ENCODE measurements around the gene NUDT17.
"Not testable (repeated sequence)": the region's sequence is repeated elsewhere in the genome, so short reads cannot be mapped to it uniquely, and the experiment has no call there.

The NUDT17 gene, protein sequence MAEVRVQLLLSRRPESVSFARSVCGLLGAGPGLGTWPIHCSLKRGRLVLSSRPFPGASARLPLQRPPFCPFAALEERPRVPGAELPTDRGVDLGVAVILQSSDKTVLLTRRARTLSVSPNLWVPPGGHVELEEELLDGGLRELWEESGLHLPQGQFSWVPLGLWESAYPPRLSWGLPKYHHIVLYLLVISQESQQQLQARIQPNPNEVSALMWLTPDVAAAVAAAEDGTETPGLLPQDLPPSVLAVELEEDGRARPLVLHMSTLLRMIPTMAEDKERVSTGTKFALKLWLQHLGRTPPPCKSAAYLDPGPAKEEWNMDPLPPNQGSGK

DNA sequence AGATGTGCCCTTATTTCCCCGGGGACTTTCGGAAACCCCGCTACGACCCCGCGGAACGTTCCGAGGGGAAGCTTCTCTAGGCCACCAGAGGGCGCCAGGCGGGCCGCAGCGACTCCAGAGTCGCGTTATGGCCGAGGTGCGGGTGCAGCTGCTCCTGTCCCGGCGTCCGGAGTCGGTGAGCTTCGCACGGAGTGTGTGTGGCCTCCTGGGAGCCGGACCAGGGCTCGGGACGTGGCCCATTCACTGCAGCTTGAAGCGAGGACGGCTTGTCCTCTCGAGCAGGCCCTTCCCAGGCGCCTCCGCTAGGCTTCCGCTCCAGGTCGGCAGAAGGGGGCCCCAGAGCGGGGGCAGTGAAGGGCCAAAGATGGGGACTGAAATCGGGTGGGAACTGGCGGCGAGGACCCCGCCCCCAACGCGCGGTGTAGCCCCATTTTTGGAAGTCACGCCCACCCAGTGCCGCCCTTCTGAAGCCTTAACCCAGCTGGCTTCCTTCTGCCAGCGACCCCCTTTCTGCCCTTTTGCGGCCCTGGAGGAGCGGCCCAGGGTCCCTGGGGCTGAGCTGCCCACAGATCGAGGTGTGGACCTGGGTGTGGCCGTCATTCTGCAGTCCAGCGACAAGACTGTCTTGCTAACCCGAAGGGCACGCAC is at the start of gene NUDT17:
NUDT17 (plus strand) TSS at position 117 of the 648 bp plus-strand sequence; CDS start at position 128, 11 bp downstream.
- peak; percentile 71 to 76 for DNase-seq

DNA sequence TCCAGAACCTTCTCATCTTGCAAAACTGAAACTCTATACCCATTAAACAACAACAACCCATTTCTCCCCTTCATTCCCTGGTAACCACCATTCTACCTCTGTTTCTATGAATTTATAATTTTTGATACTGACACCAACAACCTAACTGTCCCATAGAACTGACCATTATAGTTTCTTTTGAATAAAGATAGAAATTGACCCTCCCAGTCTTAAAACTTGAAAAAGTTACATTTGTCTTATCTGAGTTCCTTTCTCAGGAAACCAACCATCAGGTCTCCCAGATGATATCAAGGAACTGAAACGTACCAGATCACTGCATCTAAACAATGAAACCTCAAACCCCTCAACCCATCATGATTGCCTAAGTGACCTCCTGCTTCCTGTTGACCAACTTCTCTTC is 48.7 kb upstream of the NUDT17 start:
- no peak for DNase-seq

DNA sequence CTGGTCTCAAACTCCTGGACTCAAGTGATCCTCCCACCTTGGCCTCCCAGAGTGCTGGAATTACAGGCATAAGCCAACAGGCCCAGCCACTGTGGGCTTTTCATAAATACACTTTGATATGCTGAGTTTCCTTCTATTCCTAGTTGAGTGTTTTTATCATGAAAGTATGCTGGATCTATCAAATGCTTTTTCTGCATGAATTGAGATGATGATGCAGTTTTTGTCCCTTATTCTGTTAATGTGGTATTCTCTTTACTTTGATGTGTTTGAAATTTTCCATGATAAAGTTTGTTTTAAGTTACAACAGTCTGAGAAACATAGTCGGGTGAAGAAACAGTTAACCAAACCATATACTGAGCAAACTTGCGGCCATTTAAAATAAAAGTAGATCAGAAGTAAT is 45.6 kb upstream of the NUDT17 start:
- no peak for DNase-seq

DNA sequence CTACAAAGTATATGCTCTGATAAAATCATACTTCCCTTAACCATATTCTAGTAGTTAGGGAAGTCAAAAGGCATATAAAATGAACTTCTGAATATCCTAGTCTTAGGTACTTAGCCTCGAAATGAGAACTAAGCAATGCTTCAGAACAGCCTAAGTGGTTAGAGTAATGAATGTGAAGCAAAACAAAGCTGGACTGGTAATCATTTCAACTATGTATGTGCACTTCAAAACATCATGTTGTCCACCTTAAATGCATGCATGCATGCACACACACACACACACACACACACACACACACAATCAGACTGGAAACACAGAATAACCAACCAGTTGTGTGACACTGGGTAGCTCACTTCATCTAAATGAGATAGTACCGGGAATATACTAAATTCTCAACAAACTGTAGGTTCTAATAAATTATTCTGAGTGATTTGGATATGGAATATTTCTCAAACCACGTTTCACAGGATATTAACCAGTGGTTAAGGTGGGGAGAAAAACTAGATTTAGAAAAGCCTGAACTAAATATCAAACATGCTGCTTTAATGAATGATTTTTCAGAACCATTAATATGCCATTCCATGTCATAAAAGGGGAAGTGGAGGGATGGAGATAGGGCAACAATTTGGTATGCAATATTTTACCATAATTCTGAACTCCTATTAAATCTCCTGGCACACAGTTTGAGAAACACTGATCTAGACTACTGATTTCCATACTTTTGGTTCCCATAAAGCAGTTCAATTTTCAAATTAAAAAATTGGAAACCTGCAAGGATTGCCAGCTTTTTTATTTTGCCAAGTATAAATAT is 41.0 kb upstream of the NUDT17 start:
- no peak for DNase-seq

DNA sequence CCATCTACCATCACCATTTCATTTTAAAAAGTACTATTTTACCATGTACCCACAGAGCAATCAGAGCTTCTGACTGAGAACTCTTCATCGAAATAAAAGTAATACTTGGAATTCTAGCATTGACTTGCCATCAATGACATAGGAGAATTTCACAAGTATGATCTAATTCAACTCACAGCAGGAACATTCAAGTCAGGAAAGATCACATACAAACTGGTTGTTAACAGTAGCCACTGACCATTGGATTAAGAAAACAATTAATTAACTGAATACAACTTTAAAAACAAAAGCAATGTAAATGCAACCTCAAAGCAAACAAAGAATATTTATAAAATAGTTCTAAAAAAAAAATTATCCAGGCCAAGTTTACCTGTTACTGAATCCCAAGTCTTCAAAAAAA is 40.4 kb upstream of the NUDT17 start:
- DNase-seq = no peak

DNA sequence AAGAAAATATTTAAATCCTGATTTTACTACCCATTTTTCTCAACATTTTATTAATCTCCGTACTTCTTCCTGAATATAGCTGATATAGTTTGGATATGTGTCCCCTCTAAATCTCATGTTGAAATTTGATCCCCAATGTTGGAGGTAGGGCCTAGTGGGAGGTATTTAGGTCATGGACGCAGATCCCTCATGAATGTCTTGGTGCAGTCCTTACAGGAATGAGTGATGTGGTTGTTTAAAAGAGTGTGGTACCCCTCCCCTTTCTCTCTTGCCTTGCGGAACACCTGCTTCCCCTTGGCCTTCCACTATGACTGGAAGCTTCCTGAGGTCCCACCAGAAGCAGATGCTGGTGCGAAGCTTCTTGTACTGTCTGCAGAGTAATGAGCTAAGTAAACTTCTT is 39.0 kb upstream of the NUDT17 start:
- no peak for DNase-seq

DNA sequence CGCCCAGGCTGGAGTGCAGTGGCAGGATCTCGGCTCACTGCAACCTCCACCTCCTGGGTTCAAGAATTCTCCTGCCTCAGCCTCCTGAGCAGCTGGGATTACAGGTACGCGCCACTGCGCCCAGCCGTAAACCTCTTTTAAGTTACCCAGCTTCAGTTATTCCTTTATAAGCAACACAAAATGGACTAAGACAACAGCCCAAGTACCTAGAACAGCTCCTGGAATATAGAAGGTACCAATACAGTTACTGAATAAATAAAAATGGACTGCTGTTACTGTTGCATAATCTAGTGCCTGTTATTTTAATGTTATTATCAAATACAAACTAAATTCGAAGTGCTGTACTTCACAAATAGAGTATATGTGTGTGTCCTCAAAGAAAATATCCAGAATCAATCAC is 38.6 kb upstream of the NUDT17 start:
- DNase-seq = no peak

DNA sequence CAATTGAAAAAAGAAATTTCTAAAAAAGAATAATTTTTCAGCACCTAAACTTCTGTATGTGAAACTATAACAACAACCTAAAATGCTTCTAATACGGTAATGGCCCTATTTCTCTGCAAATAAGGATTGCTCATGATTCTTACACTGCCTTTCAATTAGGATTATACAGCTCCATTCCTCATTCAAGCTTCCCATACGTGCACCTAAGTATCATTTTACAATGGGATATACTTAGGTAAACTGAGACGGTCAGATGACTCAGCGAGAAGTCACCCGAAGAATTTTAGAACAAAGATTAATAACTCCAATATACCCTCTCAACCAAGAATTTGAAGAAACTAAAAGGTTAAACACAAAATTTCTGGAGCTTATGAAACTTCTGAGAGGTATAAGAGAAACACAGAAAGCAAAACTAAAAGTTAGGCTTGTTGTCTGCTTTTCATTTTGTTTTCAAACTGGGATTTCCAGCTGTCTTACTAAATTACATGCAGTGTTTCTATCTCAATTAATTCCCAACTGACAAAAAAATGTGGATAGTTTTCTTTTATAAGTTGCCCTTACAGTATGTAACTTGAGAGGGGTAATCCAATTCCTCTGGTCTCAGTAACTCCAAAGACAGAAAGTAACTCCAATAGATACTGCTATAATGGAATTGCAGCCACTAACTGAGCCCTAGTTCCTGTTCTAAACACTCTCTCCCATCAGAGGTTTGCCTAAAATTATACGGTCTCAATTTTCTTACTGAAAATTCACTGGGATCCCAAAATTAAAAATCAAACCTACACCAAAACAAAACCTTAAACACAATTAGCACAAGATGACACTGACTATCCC is 32.2 kb upstream of the NUDT17 start:
- not testable (repeated sequence) for DNase-seq

DNA sequence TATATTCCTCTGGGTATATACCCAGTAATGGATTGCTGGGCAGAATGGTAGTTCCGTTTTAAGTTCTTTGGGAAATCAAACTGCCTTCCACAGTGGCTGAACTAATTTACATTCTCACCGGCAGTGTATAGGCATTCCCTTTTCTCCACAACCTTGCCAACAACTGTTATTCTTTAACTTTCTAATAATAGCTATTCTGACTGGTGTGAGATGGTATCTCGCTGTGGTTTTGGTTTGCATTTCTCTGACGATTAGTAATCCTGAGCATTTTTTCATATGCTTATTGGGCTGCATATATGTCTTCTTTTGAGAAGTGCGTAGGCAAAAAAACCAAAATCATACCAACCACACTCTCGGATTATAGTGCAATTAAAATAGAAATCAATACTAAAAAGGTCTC is 27.3 kb upstream of the NUDT17 start:
- peak in 1 of 2 donors; percentile 15 for DNase-seq

DNA sequence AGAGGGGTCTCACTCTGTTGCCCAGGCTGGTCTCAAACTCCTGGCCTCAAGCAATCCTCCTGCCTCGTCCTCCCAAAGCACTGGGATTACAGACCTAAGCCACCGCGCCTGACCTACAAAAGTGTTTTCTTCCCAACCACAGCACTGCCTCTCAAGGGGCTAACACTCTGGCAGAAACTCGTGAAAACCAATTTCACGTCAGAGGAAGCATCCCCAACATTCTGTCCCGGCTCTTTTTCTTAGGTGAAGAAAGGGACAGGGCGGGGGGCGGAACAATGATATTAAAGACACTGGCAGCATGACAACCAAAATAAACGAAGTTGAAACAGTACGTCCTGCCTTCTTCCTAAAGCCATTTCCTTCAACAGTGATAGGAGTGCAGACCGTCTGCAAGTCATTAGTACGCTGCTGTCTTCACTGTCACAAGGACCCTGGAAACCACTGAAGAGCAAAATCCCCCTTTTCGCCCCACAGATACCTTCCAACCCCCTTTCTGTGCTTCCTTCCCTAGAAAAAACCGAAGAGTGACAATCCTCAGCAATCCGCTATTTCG is 22.6 kb upstream of the NUDT17 start:
- DNase-seq = not testable (repeated sequence)

DNA sequence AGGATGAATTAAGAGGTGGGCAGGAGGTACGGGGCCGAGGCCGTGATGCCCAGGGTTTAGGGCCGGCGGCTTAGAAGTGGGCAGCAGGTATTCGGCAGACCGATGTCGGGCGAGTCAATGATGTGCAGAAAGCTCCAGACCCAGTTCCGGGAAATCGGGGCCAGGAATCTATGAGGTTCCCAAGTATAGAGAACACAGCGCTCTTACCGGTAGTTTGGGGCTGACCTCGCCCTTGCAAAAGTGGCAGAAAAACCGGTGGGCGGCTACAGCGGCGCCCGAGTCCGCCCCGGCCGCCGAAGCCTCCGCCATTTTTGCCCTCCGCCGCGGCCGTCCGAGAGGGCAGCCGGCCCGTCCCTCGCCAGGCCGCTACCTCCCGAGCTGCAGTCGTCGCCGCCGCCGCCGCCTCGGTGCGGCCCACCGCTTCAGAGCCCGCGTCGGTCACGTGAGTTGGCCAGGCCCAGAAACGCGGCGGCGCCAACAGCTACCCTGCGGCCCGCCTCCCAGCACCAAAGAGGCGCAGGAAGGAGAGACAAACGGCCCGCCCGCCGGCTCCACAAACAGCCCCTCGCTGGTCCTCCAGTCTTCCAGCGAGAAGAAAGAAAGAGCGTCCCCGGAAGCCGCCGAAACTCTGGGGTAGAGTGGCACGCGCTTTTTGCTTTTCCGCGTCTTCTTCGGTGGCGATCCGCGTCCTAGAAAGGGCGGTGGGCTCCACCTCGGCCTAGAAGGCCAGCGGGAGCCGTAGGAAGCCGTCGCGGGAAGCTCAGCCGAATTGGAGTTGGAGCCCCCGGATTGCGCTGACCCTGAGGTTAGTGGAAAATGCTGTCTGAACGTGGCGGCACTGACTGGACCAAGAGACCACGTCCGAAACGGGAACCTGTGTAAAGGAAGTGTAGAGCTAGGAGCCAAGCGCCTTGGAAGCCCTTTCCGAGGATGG is 21.6 kb upstream of the NUDT17 start, which contains the start of the genes POLR3C and RNF115:
POLR3C (plus strand) TSS at position 636 of the 934 bp plus-strand sequence. CDS start 1,577 bp downstream, outside the sequence.
RNF115 (minus strand) TSS at position 531 of the 934 bp plus-strand sequence; CDS start at position 309, 222 bp downstream.
- peak; percentile 86 to 91 for DNase-seq

DNA sequence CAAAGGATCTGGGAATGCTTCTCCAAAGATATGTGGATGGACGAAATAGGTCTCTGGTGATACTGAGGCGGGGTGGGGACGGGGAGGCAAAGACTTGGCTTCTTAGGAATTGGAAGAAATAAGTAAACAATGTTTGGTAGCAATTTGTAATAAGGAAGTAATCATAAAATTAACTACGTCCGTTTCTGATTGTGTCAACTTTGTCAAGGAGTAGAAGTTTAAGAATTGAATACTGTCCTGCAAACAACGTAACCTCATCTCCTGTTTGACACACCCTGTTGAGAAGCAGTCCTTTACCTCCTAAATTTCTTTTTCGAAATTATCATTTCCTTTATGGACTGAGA is 21.0 kb upstream of the NUDT17 start:
- no peak for DNase-seq

DNA sequence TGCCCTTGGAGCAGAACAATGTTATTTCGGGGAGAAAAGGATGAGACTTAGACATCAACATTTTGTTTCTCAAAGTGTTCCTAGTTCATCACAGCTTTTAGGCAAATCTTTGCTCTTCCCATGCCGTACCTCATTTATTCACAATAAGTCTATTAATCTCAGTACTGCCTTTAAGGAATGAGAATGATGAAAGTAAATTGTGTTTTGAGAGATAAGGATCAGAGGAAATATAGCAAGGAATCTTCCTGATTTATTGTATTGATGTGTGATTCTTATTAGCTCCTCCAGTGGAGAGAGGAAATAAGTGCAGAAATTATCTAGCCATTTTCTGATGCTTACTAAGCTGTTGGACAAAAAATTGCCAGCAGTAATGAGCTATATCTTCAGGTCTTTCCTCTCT is 19.4 kb upstream of the NUDT17 start:
- no peak for DNase-seq

DNA sequence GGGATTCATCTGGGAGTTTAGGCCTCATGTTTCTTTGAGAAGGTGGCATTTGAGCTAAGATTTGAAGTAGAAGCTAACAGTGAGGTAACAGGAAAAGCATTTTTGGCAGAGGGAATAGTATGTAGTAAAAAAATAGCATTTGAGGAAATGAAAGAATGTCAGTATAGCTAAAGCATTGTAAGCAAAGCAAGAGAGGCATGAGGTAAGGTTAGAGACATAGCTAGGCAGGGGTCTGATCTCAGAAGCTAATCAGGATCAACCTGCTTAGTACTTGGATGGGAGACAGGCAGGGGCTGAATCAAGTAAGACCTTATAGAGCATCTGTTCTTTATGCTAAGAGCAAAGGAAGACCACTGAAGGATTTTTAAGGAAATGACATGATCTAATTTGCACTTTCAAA is 17.5 kb upstream of the NUDT17 start:
- DNase-seq = no peak

DNA sequence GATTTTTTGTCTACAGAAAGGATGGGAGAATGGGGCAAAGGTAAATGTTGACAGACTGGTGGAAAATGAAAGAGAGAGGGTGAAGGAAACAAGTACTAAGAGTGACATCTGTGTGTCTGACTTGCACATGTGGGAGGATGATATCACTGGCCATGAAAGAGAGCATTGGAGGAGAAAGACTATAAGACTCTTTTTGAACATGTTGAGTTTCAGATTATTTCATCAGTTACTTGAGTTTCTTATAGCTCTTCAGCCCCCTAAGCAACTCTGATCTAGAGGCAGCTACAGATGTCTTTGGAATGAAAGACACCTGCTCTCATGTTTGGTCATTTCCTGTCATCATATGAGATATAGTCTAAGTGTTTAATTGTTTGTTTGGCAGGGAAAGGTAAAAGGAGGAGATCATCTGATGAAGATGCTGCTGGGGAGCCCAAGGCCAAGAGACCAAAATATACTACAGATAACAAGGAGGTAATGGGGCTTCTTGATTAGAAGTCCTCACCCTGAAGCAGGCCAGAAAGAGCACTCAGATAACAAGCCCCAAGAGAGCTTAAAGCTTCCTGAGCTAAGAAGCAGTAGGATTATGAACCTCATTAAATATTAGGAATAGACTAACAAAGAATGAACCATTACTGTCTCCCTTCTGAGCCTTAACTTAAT is 16.9 kb upstream of the NUDT17 start:
- no peak for DNase-seq

DNA sequence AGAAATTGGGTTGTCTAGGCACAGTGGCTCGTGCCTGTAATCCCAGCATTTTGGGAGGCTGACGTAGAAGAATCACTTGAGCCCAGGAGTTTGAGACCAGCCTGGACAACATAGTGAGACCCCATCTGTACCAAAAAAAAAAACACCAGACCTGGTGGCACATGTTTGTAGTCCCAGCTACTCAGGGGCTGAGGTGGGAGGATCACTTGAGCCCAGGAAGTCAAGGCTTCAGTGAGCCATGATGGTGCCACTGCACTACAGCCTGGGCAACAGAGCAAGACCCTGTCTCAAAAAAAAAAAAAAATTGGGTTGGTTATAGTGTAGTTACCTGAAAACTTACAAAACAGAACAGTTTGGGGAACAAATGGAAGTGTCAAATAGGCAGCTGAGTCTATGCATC is 14.6 kb upstream of the NUDT17 start:
- DNase-seq = not testable (repeated sequence)

DNA sequence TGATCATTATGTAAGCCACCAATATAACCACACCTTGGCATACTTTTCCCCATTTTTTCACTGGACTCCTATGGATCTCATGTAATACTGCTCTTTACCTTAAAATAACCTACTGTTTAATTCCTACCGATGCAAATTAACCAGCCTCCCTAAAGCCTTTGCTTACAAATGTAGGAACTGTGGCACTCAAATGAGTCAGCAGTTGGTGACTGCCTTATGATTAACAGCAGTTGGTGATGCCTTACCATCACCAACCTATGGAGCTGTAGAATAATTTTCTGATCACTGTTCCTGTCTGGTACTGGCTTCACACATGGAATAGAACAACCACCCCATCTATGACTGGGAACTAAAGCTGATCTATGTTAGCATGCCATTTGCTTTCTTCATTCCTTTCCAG is 7.8 kb upstream of the NUDT17 start:
- no peak for DNase-seq

DNA sequence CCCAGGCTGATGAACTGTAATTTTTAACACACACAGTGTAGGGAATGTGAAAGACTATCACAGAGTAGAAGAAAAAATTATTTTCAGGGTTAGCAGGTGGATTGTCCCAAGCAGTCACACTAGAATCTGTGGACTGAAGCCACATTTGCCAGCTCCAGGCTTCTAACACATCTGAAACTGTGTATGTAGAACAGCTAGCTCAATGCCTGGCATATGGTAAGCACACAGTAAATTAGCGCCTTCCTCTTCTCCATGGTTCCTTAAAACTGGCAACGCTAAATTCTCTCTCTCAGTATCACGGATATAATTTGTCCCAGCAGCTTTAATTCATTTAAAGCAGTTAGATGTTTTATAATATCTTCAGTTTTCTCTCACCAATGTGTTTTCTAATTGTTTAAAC is 2.4 kb upstream of the NUDT17 start:
- no peak for DNase-seq

DNA sequence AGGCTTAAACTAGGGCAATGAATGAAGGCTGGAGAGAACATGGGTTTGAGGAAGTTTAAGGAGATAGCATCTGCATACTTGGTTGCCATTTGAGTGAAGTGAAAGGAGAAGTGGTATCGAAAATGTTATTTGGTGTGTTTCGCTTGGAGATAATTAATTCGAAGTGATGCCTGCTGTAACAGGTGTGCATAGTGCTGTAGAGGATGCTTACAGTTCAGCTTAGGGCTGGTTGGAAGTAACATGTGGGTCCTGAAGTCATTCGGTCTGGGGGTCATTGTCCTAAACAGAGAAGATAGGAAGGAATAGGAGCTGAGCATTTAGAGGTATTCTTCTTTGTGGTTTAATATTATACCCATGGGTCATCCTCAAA is 301 bp upstream of the NUDT17 start:
- DNase-seq = no peak

DNA sequence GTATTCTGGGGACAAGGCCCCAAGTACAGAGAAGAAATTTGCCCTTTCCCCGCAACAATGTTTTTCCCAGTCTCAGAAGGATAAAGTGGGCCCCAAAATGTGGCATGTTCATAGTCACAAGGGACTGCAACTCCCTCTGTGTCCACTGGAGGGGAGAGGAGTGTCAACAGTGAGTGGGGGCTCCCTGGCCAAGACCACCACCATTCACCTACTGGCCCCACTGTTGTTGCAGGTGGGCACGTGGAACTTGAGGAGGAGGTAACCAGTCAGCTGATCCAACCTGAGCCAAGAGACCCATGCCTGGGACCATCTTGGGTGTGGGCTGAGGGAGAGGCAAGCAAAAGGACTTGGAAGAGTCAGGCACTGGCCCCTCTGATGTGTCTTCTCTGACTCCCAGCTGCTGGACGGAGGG is 777 bp downstream of the NUDT17 start:
- DNase-seq = peak; percentile 28 to 53

DNA sequence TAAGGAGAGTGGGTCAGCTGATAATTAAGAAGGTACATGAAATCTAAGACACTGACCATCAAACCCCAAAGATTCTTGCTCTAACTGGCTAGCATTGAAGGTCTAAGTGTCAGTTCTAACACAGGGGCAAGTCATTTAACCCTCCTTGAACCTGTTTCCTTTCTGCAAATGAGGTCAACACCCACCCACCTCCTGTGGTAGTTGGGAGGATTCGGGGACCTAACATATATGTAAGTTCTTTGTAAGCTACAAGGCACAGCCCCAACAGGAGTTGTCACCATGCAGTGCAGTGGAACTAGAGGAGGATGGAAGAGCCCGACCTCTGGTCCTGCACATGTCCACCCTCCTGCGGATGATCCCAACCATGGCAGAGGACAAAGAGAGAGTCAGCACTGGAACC is 2.4 kb downstream of the NUDT17 start:
- DNase-seq = no peak
